ENCODE results near the gene KRTAP4-16. TPM values are rescaled to one million over a fixed set of nuclear protein-coding genes. Genes with fewer than 3 reads are reported as not detected.
"Not testable (repeated sequence)": the region's sequence is repeated elsewhere in the genome, so short reads cannot be mapped to it uniquely, and the experiment has no call there.

KRTAP4-16 gene
- total RNA-seq, 4 donors from 2014 or later = not detected

DNA sequence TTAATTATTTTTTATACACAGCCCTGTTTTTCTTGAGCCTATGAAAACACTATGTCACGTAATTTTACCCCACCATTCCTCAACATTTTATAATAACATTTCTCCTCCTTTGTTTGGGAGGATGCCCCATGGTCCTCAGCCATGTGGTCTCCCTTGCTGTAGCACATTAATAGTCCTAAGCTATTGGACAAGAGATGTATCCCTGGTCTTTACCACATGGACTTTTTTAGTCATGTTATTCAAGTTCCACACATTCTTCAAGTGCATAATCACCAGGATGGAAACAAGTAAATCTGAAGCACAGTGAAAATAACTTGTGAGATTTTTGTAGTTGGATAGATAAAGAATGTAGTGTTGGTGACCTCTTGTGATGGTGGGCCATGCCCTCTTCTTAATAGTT, 40.0 kb downstream of the KRTAP4-16 start:
- Histone ChIP-seq H3K4me1 (no peaks in the 10 kb centered on the region), H3K27ac (no peak overlapping the region), H3K4me3 (replicated peaks in 1 of 3) (no peak overlapping the region), H3K9me3 (no peaks in the 10 kb centered on the region), H3K36me3 (no peaks in the 10 kb centered on the region), H3K27me3 (no peaks in the 10 kb centered on the region)
- no peak for DNase-seq
- 66 to 67% methylated on average over 1 of the region's 1 CpG for WGBS, 2 donors
- TF ChIP-seq, protein P1, sequence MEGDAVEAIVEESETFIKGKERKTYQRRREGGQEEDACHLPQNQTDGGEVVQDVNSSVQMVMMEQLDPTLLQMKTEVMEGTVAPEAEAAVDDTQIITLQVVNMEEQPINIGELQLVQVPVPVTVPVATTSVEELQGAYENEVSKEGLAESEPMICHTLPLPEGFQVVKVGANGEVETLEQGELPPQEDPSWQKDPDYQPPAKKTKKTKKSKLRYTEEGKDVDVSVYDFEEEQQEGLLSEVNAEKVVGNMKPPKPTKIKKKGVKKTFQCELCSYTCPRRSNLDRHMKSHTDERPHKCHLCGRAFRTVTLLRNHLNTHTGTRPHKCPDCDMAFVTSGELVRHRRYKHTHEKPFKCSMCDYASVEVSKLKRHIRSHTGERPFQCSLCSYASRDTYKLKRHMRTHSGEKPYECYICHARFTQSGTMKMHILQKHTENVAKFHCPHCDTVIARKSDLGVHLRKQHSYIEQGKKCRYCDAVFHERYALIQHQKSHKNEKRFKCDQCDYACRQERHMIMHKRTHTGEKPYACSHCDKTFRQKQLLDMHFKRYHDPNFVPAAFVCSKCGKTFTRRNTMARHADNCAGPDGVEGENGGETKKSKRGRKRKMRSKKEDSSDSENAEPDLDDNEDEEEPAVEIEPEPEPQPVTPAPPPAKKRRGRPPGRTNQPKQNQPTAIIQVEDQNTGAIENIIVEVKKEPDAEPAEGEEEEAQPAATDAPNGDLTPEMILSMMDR (IDR thresholded peaks at IDR 0.05) = no peak
- no peak for TF ChIP-seq POLR2A (IDR thresholded peaks at IDR 0.05)
- intact Hi-C loops (cut with DNase I) = no loop called here

DNA sequence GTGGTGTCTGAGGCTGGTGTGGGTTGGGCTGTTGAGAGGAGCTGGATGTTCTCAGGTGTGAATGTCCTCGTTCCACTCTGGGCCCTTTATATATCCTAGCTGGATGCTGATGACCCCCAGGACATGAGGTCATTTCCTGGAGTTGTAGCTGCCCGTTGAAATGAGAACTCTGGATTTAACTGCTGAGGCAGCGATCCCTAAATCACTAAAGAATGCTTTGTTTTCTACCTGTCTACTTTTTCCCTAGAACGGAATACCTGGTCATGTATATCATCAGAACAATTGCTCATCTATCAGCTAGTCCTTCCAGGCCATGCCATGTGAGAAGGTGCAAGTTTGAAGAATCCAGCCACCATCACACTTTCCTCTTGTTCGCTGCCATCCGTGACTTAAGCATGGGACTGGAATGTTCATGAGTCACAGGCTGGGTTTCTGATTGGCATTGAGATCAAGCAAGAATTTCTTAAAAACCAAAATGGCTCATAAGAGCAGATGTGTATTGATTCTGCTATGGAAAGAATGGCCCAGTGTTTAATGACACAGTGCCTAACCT, 41.9 kb downstream of the KRTAP4-16 start, which contains the start of gene KRTAP2-3:
Gene KRTAP2-3, minus strand, starts transcription at position 63 of the 553 bp plus-strand sequence. CDS start 64 bp downstream, outside the sequence.
- Histone ChIP-seq H3K36me3 (no peaks in the 10 kb centered on the region), H3K4me1 (no peaks in the 10 kb centered on the region), H3K27ac (no peak within 1 kb of the TSS), H3K9me3 (no peaks in the 10 kb centered on the region), H3K27me3 (no peaks in the 10 kb centered on the region), H3K4me3 (replicated peaks in 1 of 3) (no peak within 1 kb of the TSS)
- TF ChIP-seq POLR2A (IDR thresholded peaks at IDR 0.05) = no peak
- TF ChIP-seq, protein P1 (IDR thresholded peaks at IDR 0.05) = no peak
- intact Hi-C loops (cut with DNase I) = no loop called here
- WGBS, 2 donors = 71 to 78% methylated on average over 6 of the region's 6 CpGs
- no peak for DNase-seq

DNA sequence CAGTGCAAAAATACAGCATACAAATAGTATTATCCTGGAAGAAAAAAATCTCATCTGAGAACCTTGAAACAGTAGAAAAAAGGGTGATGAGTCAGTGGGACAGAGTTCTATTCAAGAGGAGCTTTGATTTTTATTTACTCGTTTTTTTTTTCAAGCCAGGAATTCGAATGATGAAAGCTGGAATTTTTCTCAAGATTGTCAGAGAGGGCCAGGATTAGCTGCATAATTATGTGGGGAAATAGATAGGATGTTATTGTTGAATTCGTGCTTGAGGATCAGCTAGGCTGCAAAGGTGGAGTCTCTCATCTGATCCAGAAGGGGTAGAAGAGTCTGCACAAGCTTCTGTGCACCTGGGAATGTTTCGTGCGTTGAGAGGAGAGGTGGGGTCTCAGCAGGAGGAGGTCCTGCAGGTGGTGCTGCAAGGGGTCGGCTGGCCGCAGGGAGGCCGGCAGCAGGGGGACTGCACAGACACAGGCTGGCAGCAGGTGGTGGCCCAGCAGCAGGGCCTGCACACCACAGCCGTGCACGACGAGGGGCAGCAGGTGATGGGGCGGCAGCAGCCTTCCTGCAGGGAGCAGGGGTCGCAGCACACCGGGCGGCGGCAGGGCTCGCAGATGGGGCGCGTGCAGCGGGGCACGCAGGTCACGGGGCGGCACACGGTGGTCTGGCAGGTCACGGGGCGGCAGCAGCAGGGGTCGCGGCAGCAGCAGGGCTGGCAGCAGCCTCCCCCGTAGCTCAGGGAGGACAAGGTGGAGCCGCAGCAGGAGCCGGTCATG, 42.5 kb downstream of the KRTAP4-16 start:
- H3K9me3 ChIP-seq; H3K4me3 ChIP-seq (replicated peaks in 1 of 3); H3K27me3 ChIP-seq; H3K27ac ChIP-seq; intact Hi-C loops (cut with DNase I); H3K4me1 ChIP-seq; H3K36me3 ChIP-seq; DNase-seq: not testable (repeated sequence)
- 22 to 26% methylated on average over 6 to 10 of the region's 31 CpGs for WGBS, 2 donors

DNA sequence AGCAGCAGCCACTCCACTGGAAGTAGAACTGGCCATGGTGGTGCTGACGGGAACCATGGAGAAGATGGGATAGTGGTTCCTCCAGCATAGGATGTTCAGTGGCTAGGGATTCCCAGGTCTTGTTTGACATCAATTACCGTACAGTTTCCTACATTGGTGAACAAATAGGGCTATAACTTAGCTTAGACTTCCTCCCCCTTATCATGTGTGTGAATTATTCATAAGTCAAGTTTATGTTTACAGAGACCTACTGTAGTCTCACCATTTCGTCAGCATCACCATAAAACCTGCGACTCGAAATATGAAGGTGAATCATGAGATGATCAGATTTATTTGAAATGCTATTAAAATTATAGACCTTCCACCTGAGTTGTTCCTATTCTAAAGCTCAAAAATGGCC, 43.3 kb downstream of the KRTAP4-16 start:
- 91 to 95% methylated on average over 5 of the region's 5 CpGs for WGBS, 2 donors
- intact Hi-C loops (cut with DNase I) = no loop called here
- Histone ChIP-seq H3K4me1 (no peaks in the 10 kb centered on the region), H3K27me3 (no peaks in the 10 kb centered on the region), H3K4me3 (replicated peaks in 1 of 3) (no peak overlapping the region), H3K27ac (no peak overlapping the region), H3K36me3 (no peaks in the 10 kb centered on the region), H3K9me3 (no peaks in the 10 kb centered on the region)
- no peak for DNase-seq
- TF ChIP-seq POLR2A (IDR thresholded peaks at IDR 0.05) = no peak
- TF ChIP-seq, protein P1 (IDR thresholded peaks at IDR 0.05) = no peak

DNA sequence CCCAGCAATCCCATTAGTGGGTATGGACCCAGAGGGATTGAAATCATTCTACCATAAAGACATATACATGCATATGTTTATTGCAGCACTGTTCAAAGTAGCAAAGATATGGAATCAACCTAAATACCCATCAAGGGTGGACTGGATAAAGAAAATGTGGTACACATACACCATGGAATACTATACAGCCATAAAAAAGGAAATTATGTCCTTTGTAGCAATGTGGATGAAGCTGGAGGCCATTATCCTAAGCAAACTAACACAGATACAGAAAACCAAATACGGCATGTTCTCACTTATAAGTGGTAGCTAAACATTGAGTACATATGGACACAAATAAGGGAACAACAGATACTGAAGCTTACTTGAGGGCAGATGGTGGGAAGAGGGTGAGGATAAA, 44.5 kb downstream of the KRTAP4-16 start:
- Histone ChIP-seq H3K36me3 (no peaks in the 10 kb centered on the region), H3K9me3 (no peaks in the 10 kb centered on the region), H3K4me1 (no peaks in the 10 kb centered on the region), H3K27ac (no peak overlapping the region), H3K4me3 (replicated peaks in 1 of 3) (no peak overlapping the region), H3K27me3 (no peaks in the 10 kb centered on the region)
- DNase-seq = no peak
- WGBS, 2 donors = 90 to 92% methylated on average over 1 of the region's 1 CpG
- TF ChIP-seq, protein P1 (IDR thresholded peaks at IDR 0.05) = no peak
- no peak for TF ChIP-seq POLR2A (IDR thresholded peaks at IDR 0.05)
- intact Hi-C loops (cut with DNase I) = no loop called here

DNA sequence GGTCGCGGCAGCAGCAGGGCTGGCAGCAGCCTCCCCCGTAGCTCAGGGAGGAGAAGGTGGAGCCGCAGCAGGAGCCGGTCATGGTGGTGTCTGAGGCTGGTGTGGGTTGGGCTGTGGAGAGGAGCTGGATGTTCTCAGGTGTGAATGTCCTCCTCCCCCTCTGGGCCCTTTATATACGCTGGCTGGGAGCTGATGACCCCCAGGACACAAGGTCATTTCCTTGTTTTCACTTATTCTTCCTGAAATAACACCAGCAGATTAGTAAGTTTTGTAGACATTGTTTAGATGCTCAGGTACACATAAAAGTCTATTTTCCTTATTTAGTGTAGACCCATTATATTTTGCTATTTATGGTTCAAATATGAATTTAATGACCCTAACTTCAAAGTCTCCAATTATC, 46.9 kb downstream of the KRTAP4-16 start, which contains the start of gene KRTAP2-2:
Gene KRTAP2-2, minus strand, starts transcription at position 101 of the 400 bp plus-strand sequence. Its CDS starts 19 bp downstream, at position 82.
- DNase-seq; H3K36me3 ChIP-seq; H3K4me1 ChIP-seq; H3K27ac ChIP-seq; intact Hi-C loops (cut with DNase I); H3K27me3 ChIP-seq; H3K4me3 ChIP-seq (replicated peaks in 1 of 3); H3K9me3 ChIP-seq: not testable (repeated sequence)
- 39 to 50% methylated on average over 1 of the region's 6 CpGs for WGBS, 2 donors

DNA sequence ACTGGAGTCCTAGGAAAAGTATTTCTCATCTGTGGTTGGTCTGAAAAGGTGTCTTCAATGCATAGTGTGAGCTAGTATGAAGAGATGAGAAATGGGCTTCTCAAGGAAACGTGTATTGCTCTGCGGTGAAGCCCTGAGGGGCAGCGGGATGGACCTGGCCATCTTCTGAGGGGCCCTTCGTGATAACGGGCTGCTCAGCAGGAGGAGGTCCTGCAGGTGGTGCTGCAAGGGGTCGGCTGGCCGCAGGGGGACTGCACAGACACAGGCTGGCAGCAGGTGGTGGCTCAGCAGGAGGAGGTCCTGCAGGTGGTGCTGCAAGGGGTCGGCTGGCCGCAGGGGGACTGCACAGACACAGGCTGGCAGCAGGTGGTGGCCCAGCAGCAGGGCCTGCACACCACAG, 47.5 kb downstream of the KRTAP4-16 start:
- H3K36me3 ChIP-seq; H3K9me3 ChIP-seq; DNase-seq; intact Hi-C loops (cut with DNase I); H3K27ac ChIP-seq; H3K4me3 ChIP-seq (replicated peaks in 1 of 3); H3K27me3 ChIP-seq; H3K4me1 ChIP-seq: not testable (repeated sequence)
- WGBS, 2 donors = 64 to 79% methylated on average over 5 to 6 of the region's 9 CpGs
